A549 (cell line): ENCODE measurements around the gene XDH.

Source experiments
- CEBPB ChIP-seq, 2 experiments: fragments of >200 bp in 1 of 2; sonication (Bioruptor Twin) in 1 of 2; formaldehyde crosslinking in 1 of 2; IDR thresholded peaks; 2 replicates each; pipeline ENCODE4 v1.6.1; 2012 to 2016
- CHD2 ChIP-seq: fragments of 150-350 bp; IDR thresholded peaks from 2 replicates; pipeline ENCODE4 v1.6.1; 2014; ENCODE audit warnings: low read length; ENCODE audit not compliant: partially characterized antibody
- MYC ChIP-seq: IDR thresholded peaks from 2 replicates; pipeline ENCODE4 v1.6.1; 2012; ENCODE audit warnings: mild to moderate bottlenecking, inconsistent platforms, low read length, improper control_type of control experiment, borderline replicate concordance
- NPAS2 ChIP-seq: fragments of 250-450 bp; sonication (Bioruptor Pico); IDR thresholded peaks from 2 replicates; pipeline ENCODE4 v1.8.0; 2022; ENCODE audit warnings: mild to moderate bottlenecking, moderate library complexity, borderline replicate concordance
- PHF8 ChIP-seq: fragments of 200-600 bp; sonication (generic); IDR thresholded peaks from 2 replicates; pipeline ENCODE4 v1.6.1; 2016; ENCODE audit warnings: low read depth, mild to moderate bottlenecking, antibody characterized with exemption, moderate library complexity, borderline replicate concordance
- POLR2A ChIP-seq: IDR thresholded peaks from 2 replicates; pipeline ENCODE4 v1.6.1; 2012; ENCODE audit warnings: mild to moderate bottlenecking, low read length
- ZC3H11A ChIP-seq: fragments of 450-650 bp; IDR thresholded peaks from 2 replicates; pipeline ENCODE4 v1.6.1; 2014; ENCODE audit warnings: antibody characterized with exemption, mild to moderate bottlenecking
- TF ChIP-seq, protein P1 (sequence below): fragments of >200 bp; sonication (Bioruptor Twin); formaldehyde crosslinking; IDR thresholded peaks from 3 replicates; pipeline ENCODE4 v1.5.1; 2016
- TF ChIP-seq, protein P2 (sequence below): IDR thresholded peaks from 2 replicates; pipeline ENCODE4 v1.6.1; 2012; ENCODE audit warnings: low read depth, borderline replicate concordance

DNA sequence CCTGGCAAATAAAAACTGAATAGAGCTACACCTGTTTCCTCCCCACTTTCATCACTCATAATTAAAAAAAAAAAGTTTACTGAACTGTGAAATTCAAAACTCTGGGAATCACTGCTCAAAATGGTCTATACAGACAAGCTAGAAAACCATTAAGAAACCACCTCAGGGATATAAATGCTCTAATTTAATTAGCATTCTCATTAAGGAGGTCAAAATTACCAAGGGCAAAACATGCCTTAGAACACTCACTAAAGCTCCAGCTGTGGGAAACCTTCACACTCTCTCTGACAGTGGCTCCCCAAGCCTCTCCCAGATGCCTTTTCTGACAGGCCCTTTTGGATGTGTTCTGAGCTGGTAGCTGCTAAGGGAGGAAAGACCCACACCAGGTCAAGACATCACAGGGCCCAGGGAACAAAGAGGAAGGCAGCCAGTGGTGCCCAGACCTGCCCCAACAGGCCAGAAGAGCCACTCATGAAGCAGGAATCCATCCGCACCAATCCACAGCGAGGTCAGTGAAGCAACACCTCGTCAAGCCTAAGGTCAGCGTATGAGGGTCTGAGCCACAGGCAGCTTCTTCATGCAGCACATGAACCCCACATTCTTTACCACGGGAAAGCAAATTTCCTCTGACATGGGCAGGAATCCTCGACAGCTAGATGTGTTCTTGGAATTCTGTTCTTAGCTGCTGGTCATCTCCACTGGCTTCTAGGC lies 35.6 kb downstream of the XDH start:
- TF ChIP-seq, protein P1, sequence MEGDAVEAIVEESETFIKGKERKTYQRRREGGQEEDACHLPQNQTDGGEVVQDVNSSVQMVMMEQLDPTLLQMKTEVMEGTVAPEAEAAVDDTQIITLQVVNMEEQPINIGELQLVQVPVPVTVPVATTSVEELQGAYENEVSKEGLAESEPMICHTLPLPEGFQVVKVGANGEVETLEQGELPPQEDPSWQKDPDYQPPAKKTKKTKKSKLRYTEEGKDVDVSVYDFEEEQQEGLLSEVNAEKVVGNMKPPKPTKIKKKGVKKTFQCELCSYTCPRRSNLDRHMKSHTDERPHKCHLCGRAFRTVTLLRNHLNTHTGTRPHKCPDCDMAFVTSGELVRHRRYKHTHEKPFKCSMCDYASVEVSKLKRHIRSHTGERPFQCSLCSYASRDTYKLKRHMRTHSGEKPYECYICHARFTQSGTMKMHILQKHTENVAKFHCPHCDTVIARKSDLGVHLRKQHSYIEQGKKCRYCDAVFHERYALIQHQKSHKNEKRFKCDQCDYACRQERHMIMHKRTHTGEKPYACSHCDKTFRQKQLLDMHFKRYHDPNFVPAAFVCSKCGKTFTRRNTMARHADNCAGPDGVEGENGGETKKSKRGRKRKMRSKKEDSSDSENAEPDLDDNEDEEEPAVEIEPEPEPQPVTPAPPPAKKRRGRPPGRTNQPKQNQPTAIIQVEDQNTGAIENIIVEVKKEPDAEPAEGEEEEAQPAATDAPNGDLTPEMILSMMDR, result no peak
- TF ChIP-seq PHF8, result no peak
- TF ChIP-seq, protein P2, sequence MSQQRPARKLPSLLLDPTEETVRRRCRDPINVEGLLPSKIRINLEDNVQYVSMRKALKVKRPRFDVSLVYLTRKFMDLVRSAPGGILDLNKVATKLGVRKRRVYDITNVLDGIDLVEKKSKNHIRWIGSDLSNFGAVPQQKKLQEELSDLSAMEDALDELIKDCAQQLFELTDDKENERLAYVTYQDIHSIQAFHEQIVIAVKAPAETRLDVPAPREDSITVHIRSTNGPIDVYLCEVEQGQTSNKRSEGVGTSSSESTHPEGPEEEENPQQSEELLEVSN, result no peak
- TF ChIP-seq MYC, result no peak
- TF ChIP-seq NPAS2 (CRISPR knock-in tag), result no peak
- no peak for TF ChIP-seq POLR2A
- no peak for TF ChIP-seq CHD2
- no peak for TF ChIP-seq ZC3H11A
- no peak for TF ChIP-seq CEBPB (IDR thresholded peaks at IDR 0.05)
